ENCODE results near the gene MSX1.

MSX1 gene

GRCh38 chr4:4868040-4868757 is 8.7 kb downstream of the MSX1 start:
- Histone ChIP-seq H3K9ac (ENCODE audit: low read length in 5 of 5) (no peak overlapping the region), H3K27ac (ENCODE audit: low read depth, low read length) (no peak overlapping the region), H3K9me3 (ENCODE audit: control insufficient read depth in 5 of 5, low read length in 5 of 5) (no peaks in the 10 kb centered on the region), H3K4me3 (ENCODE audit: low read depth in 1 of 5, low read length in 5 of 5) (no peak overlapping the region), H3K4me1 (ENCODE audit: control insufficient read depth in 5 of 5, insufficient read depth in 5 of 5, low read length in 5 of 5) (peaks cover 2 to 44% (median 35%) of the 10 kb centered on the region in 5 donors), H3K36me3 (ENCODE audit: control insufficient read depth in 5 of 5, insufficient read depth in 5 of 5, low read length in 5 of 5) (peaks cover 0 to 9% (median 5%) of the 10 kb centered on the region in 5 donors), H3K27me3 (ENCODE audit: control insufficient read depth in 5 of 5, insufficient read depth in 4 of 5, low read length in 5 of 5) (peaks cover 49 to 85% (median 67%) of the 10 kb centered on the region in 5 donors)

GRCh38 chr4:4868758-4869723 is 9.6 kb downstream of the MSX1 start:
- H3K4me3 ChIP-seq (ENCODE audit: low read depth in 1 of 5, low read length in 5 of 5) = no peak overlapping the region
- no peaks in the 10 kb centered on the region for H3K9me3 ChIP-seq (ENCODE audit: control insufficient read depth in 5 of 5, low read length in 5 of 5)
- H3K36me3 ChIP-seq (ENCODE audit: control insufficient read depth in 5 of 5, insufficient read depth in 5 of 5, low read length in 5 of 5) = peaks cover 0 to 6% (median 2%) of the 10 kb centered on the region in 5 donors
- H3K27ac ChIP-seq (ENCODE audit: low read depth, low read length) = no peak overlapping the region
- no peak overlapping the region for H3K9ac ChIP-seq (ENCODE audit: low read length in 5 of 5)
- peaks cover 54 to 93% (median 76%) of the 10 kb centered on the region in 5 donors for H3K27me3 ChIP-seq (ENCODE audit: control insufficient read depth in 5 of 5, insufficient read depth in 4 of 5, low read length in 5 of 5)
- H3K4me1 ChIP-seq (ENCODE audit: control insufficient read depth in 5 of 5, insufficient read depth in 5 of 5, low read length in 5 of 5) = peaks cover 2 to 44% (median 35%) of the 10 kb centered on the region in 5 donors

- H3K9ac ChIP-seq (ENCODE audit: low read length in 5 of 5) = no peak overlapping the region
- H3K4me1 ChIP-seq (ENCODE audit: control insufficient read depth in 5 of 5, insufficient read depth in 5 of 5, low read length in 5 of 5) = peaks cover 2 to 45% (median 35%) of the 10 kb centered on the region in 5 donors
- H3K9me3 ChIP-seq (ENCODE audit: control insufficient read depth in 5 of 5, low read length in 5 of 5) = no peaks in the 10 kb centered on the region
- no peak overlapping the region for H3K27ac ChIP-seq (ENCODE audit: low read depth, low read length)
- H3K36me3 ChIP-seq (ENCODE audit: control insufficient read depth in 5 of 5, insufficient read depth in 5 of 5, low read length in 5 of 5) = no peaks in the 10 kb centered on the region
- H3K4me3 ChIP-seq (ENCODE audit: low read depth in 1 of 5, low read length in 5 of 5) = no peak overlapping the region
- peaks cover 58 to 96% (median 83%) of the 10 kb centered on the region in 5 donors for H3K27me3 ChIP-seq (ENCODE audit: control insufficient read depth in 5 of 5, insufficient read depth in 4 of 5, low read length in 5 of 5)
These were observed 10.5 kb downstream of the MSX1 start for GRCh38 chr4:4869731-4870571.

- peaks cover 60 to 96% (median 88%) of the 10 kb centered on the region in 5 donors for H3K27me3 ChIP-seq (ENCODE audit: control insufficient read depth in 5 of 5, insufficient read depth in 4 of 5, low read length in 5 of 5)
- H3K27ac ChIP-seq (ENCODE audit: low read depth, low read length) = no peak overlapping the region
- no peak overlapping the region for H3K9ac ChIP-seq (ENCODE audit: low read length in 5 of 5)
- H3K4me1 ChIP-seq (ENCODE audit: control insufficient read depth in 5 of 5, insufficient read depth in 5 of 5, low read length in 5 of 5) = peaks cover 2 to 48% (median 29%) of the 10 kb centered on the region in 5 donors
- H3K36me3 ChIP-seq (ENCODE audit: control insufficient read depth in 5 of 5, insufficient read depth in 5 of 5, low read length in 5 of 5) = no peaks in the 10 kb centered on the region
- no peak overlapping the region for H3K4me3 ChIP-seq (ENCODE audit: low read depth in 1 of 5, low read length in 5 of 5)
- H3K9me3 ChIP-seq (ENCODE audit: control insufficient read depth in 5 of 5, low read length in 5 of 5) = no peaks in the 10 kb centered on the region
These were observed 11.2 kb downstream of the MSX1 start for GRCh38 chr4:4870576-4871241.

DNA sequence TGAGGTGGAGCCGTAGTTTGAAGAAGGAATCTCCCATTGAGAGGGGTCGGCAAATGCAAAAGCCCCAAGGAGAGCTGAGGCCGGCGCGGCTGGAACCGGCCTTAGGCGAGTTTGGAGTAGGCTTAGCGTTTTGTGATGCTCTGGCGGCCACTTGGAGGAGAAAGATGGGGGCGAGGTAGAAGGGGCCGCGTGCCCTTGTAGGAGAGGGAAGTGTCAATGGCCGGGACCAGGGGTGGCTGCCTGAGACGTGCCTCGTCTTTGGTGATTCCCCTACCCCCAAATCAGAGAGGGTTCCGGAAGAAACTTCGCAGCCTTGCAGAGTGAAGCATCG is 11.7 kb downstream of the MSX1 start:
- no peak overlapping the region for H3K27ac ChIP-seq (ENCODE audit: low read depth, low read length)
- no peaks in the 10 kb centered on the region for H3K9me3 ChIP-seq (ENCODE audit: control insufficient read depth in 5 of 5, low read length in 5 of 5)
- H3K9ac ChIP-seq (ENCODE audit: low read length in 5 of 5) = no peak overlapping the region
- H3K4me1 ChIP-seq (ENCODE audit: control insufficient read depth in 5 of 5, insufficient read depth in 5 of 5, low read length in 5 of 5) = peaks cover 0 to 44% (median 25%) of the 10 kb centered on the region in 5 donors
- no peak overlapping the region for H3K4me3 ChIP-seq (ENCODE audit: low read depth in 1 of 5, low read length in 5 of 5)
- peaks cover 56 to 93% (median 85%) of the 10 kb centered on the region in 5 donors for H3K27me3 ChIP-seq (ENCODE audit: control insufficient read depth in 5 of 5, insufficient read depth in 4 of 5, low read length in 5 of 5)
- H3K36me3 ChIP-seq (ENCODE audit: control insufficient read depth in 5 of 5, insufficient read depth in 5 of 5, low read length in 5 of 5) = no peaks in the 10 kb centered on the region

DNA sequence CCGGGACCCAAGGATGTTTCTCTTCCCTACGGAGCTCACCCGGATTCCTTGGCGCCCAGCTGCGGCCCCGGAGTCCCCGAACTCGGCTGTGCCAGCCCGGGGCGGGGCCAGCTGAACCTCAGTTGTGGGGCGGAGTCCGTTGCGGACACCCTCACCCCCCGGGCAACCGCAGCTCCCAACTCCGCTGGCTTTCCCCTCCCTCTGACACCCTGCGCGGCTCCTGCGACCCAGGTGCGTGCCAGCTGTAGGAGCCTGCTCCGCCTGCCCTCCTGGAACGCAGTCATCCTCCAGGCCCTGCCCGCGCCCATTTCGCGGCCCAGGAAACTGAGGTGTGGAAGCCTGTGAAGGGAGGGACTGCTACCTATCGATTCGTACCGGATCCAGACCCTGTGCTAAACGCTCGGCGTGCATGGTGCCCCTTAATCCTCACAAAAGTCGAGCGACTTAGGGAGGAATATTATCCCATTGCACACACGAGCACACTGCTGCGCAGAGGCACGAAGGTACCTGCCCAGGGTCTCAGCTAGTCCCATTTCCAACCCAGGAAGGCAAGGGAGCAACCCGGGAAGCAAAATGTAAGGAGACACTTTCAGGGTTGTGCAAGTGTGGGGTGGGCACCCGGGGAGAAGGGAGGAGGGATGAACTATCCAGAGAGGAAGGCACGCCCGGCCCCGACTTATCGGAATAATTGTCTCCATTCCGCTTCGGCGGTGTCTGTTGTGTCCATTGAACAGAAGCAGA is 12.3 kb downstream of the MSX1 start:
- peaks cover 55 to 88% (median 80%) of the 10 kb centered on the region in 5 donors for H3K27me3 ChIP-seq (ENCODE audit: control insufficient read depth in 5 of 5, insufficient read depth in 4 of 5, low read length in 5 of 5)

GRCh38 chr4:4872314-4872903 is 12.9 kb downstream of the MSX1 start:
- peaks cover 0 to 33% (median 15%) of the 10 kb centered on the region in 5 donors for H3K4me1 ChIP-seq (ENCODE audit: control insufficient read depth in 5 of 5, insufficient read depth in 5 of 5, low read length in 5 of 5)
- H3K4me3 ChIP-seq (ENCODE audit: low read depth in 1 of 5, low read length in 5 of 5) = no peak overlapping the region
- H3K27ac ChIP-seq (ENCODE audit: low read depth, low read length) = no peak overlapping the region
- no peak overlapping the region for H3K9ac ChIP-seq (ENCODE audit: low read length in 5 of 5)
- H3K36me3 ChIP-seq (ENCODE audit: control insufficient read depth in 5 of 5, insufficient read depth in 5 of 5, low read length in 5 of 5) = no peaks in the 10 kb centered on the region
- peaks cover 55 to 86% (median 78%) of the 10 kb centered on the region in 5 donors for H3K27me3 ChIP-seq (ENCODE audit: control insufficient read depth in 5 of 5, insufficient read depth in 4 of 5, low read length in 5 of 5)
- H3K9me3 ChIP-seq (ENCODE audit: control insufficient read depth in 5 of 5, low read length in 5 of 5) = no peaks in the 10 kb centered on the region

More for the DNA sequence above, 12.3 kb downstream of the MSX1 start:
- Histone ChIP-seq H3K9ac (ENCODE audit: low read length in 5 of 5) (no peak overlapping the region), H3K4me1 (ENCODE audit: control insufficient read depth in 5 of 5, insufficient read depth in 5 of 5, low read length in 5 of 5) (peaks cover 0 to 38% (median 20%) of the 10 kb centered on the region in 5 donors), H3K4me3 (ENCODE audit: low read depth in 1 of 5, low read length in 5 of 5) (no peak overlapping the region), H3K27ac (ENCODE audit: low read depth, low read length) (no peak overlapping the region), H3K36me3 (ENCODE audit: control insufficient read depth in 5 of 5, insufficient read depth in 5 of 5, low read length in 5 of 5) (no peaks in the 10 kb centered on the region), H3K9me3 (ENCODE audit: control insufficient read depth in 5 of 5, low read length in 5 of 5) (no peaks in the 10 kb centered on the region)

DNA sequence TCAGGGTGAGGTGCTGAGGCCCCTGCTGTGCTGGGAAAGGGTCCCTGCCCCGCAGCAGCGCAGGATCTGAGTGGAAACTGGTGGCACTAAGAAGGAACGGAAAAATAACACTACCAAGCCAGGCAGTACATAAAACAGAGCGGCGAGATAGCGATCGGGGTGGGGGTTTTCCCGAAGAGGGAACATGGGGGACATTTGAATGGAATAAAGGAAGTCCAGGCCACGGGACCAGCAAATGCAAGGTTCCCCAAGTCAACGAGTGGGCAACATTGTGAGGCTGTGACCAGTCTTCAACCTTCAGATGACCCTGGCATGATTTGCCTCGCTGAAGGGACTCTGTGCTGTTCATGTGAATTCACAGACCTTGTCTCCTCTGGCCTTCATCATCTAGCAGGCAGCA is 13.7 kb downstream of the MSX1 start:
- peaks cover 0 to 27% (median 11%) of the 10 kb centered on the region in 5 donors for H3K4me1 ChIP-seq (ENCODE audit: control insufficient read depth in 5 of 5, insufficient read depth in 5 of 5, low read length in 5 of 5)
- no peaks in the 10 kb centered on the region for H3K9me3 ChIP-seq (ENCODE audit: control insufficient read depth in 5 of 5, low read length in 5 of 5)
- peaks cover 55 to 83% (median 70%) of the 10 kb centered on the region in 5 donors for H3K27me3 ChIP-seq (ENCODE audit: control insufficient read depth in 5 of 5, insufficient read depth in 4 of 5, low read length in 5 of 5)

More for the DNA sequence above, 13.7 kb downstream of the MSX1 start:
- H3K4me3 ChIP-seq (ENCODE audit: low read depth in 1 of 5, low read length in 5 of 5) = no peak overlapping the region
- H3K36me3 ChIP-seq (ENCODE audit: control insufficient read depth in 5 of 5, insufficient read depth in 5 of 5, low read length in 5 of 5) = no peaks in the 10 kb centered on the region
- no peak overlapping the region for H3K27ac ChIP-seq (ENCODE audit: low read depth, low read length)
- H3K9ac ChIP-seq (ENCODE audit: low read length in 5 of 5) = no peak overlapping the region

Measured in subcutaneous abdominal adipose tissue (tissue), 5 donors.